Measurements from ENCODE around the gene ACTR3.

ACTR3 gene

GRCh38 chr2:113899166-113899565 is 9.3 kb downstream of the ACTR3 start:
- Mint-ChIP-seq H3K27me3 (no peaks in the 10 kb centered on the region), H3K9me3 (no peaks in the 10 kb centered on the region), H3K36me3 (ENCODE audit: insufficient read depth) (peaks cover 30% of the 10 kb centered on the region), H3K4me3 (peak overlapping the region; percentile 30 to 97), H3K27ac (peak overlapping the region in 1 of 2 donors; percentile 93), H3K4me1 (ENCODE audit: low read depth in 2 of 2) (peaks cover 66 to 89% of the 10 kb centered on the region in 2 donors)
- ATAC-seq (replicated peaks) (peak; percentile 21), DNase-seq (no peak)

DNA sequence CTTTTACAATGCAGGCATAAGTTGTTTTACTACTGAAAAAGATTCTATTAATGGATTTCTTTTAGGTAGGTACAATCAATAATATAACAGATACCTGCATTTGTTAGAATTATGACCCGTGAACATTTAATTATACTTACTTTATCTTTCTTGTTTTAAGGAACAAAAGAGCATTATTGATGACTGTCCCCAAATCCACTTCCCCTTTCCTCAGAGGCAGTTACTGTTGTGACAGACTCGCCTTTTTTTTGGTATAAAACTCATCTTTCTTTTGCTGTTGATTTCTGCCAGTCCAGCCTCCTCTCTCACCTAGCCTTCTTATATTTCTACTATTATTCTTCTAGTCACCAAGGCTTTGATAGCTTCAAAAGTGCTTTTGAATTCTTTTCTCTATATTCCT is 12.1 kb downstream of the ACTR3 start:
- Mint-ChIP-seq H3K27ac (peak overlapping the region; percentile 59 to 93), H3K9me3 (no peaks in the 10 kb centered on the region), H3K4me1 (ENCODE audit: low read depth in 2 of 2) (peaks cover 59 to 88% of the 10 kb centered on the region in 2 donors), H3K27me3 (no peaks in the 10 kb centered on the region), H3K36me3 (ENCODE audit: insufficient read depth) (peaks cover 30% of the 10 kb centered on the region), H3K4me3 (peak overlapping the region; percentile 12 to 97)
- ATAC-seq (replicated peaks) (peak; percentile 22), DNase-seq (no peak)

- H3K4me3 Mint-ChIP-seq: peak overlapping the region; percentile 30 to 97
- H3K4me1 Mint-ChIP-seq (ENCODE audit: low read depth in 2 of 2): peaks cover 59 to 81% of the 10 kb centered on the region in 2 donors
- DNase-seq: no peak
- H3K27ac Mint-ChIP-seq: peak overlapping the region; percentile 65
- peaks cover 37% of the 10 kb centered on the region for H3K36me3 Mint-ChIP-seq (ENCODE audit: insufficient read depth)
- H3K27me3 Mint-ChIP-seq: no peaks in the 10 kb centered on the region
- ATAC-seq (replicated peaks): no peak
- no peaks in the 10 kb centered on the region for H3K9me3 Mint-ChIP-seq
These were observed 16.0 kb downstream of the ACTR3 start for GRCh38 chr2:113905886-113906285.

GRCh38 chr2:113906647-113907046 is 16.8 kb downstream of the ACTR3 start:
- Mint-ChIP-seq H3K27me3 (no peaks in the 10 kb centered on the region), H3K9me3 (no peaks in the 10 kb centered on the region), H3K36me3 (ENCODE audit: insufficient read depth) (peaks cover 33% of the 10 kb centered on the region), H3K4me3 (peak overlapping the region; percentile 30 to 97), H3K4me1 (ENCODE audit: low read depth in 2 of 2) (peaks cover 57 to 80% of the 10 kb centered on the region in 2 donors), H3K27ac (peak overlapping the region; percentile 65)
- DNase-seq (no peak), ATAC-seq (replicated peaks) (no peak)

GRCh38 chr2:113907297-113907696 is 17.4 kb downstream of the ACTR3 start:
- ATAC-seq (replicated peaks): no peak
- peaks cover 33% of the 10 kb centered on the region for H3K36me3 Mint-ChIP-seq (ENCODE audit: insufficient read depth)
- peak overlapping the region; percentile 65 for H3K27ac Mint-ChIP-seq
- peaks cover 54 to 77% of the 10 kb centered on the region in 2 donors for H3K4me1 Mint-ChIP-seq (ENCODE audit: low read depth in 2 of 2)
- no peaks in the 10 kb centered on the region for H3K27me3 Mint-ChIP-seq
- H3K9me3 Mint-ChIP-seq: no peaks in the 10 kb centered on the region
- no peak for DNase-seq
- H3K4me3 Mint-ChIP-seq: peak overlapping the region in 1 of 2 donors; percentile 97

DNA sequence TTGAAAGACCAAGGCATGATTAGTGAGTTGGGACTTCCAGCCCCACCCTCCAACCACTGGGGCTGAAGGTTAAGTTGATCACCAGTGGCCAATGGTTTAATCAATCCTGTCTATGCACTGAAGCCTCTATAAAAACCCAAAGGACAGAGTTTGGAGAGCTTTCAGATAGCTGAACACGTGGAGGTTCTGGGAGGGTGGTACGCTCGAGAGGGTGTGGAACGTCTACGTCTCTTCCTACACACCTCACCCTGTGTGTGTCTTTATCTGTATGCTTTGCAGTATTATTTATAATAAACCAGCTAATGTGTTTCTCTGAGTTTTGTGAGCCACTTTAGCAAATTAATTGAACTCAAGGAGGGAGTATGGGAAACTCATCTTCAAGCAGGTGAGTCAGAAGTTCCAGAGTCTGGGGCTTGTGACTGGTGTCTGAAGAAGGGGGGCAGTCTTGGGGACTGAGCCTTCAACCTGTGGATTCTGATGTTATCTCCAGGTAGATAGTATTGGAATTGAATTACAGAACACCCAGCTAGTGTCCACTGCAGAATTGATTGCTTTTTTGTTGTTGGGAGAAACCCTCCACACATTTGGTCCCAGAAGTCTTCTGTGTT is 20.3 kb downstream of the ACTR3 start:
- H3K4me1 Mint-ChIP-seq (ENCODE audit: low read depth in 2 of 2): peaks cover 39 to 66% of the 10 kb centered on the region in 2 donors
- H3K36me3 Mint-ChIP-seq (ENCODE audit: insufficient read depth): peaks cover 27% of the 10 kb centered on the region
- H3K27ac Mint-ChIP-seq: peak overlapping the region; percentile 80 to 93
- peak; percentile 62 for ATAC-seq (replicated peaks)
- peak overlapping the region; percentile 49 to 97 for H3K4me3 Mint-ChIP-seq
- no peaks in the 10 kb centered on the region for H3K9me3 Mint-ChIP-seq
- no peak for DNase-seq
- no peaks in the 10 kb centered on the region for H3K27me3 Mint-ChIP-seq

DNA sequence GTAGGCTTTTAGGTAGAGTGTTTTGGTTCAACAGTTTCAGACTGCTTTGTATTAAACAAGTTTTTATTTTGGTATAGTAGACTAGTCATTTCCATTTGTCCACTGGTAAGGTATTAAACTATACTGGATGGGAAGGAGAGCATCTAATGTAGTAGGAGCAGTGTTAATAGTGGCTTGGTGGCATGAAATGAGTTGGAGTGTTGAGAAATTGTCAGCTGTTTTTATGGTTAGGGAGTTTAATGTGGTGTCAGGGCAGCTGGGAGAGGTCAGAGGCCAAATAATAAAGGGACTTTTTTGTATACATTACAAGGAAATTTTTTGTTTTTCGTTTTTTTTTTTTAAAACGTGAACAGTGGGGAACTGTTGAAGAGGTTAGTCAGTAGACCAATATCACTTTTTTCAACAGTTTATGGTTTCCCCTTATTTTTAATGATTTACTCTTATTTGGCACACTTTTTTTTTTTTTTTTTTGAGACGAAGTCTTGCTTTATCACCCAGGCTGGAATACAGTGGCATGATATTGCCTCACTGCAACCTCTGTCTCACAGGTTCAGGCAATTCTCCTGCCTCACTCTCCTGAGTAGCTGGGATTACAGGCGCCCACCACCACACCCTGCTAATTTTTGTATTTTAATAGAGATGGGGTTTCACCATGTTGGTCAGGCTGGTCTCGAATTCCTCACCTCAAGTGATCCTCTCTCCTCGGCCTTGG is 21.2 kb downstream of the ACTR3 start:
- Mint-ChIP-seq H3K4me1 (ENCODE audit: low read depth in 2 of 2) (peaks cover 35 to 66% of the 10 kb centered on the region in 2 donors), H3K36me3 (ENCODE audit: insufficient read depth) (peaks cover 30% of the 10 kb centered on the region), H3K9me3 (no peaks in the 10 kb centered on the region), H3K27me3 (no peaks in the 10 kb centered on the region), H3K27ac (peak overlapping the region in 1 of 2 donors; percentile 93), H3K4me3 (peak overlapping the region; percentile 49 to 97)
- DNase-seq: no peak
- ATAC-seq (replicated peaks): peak; percentile 29

DNA sequence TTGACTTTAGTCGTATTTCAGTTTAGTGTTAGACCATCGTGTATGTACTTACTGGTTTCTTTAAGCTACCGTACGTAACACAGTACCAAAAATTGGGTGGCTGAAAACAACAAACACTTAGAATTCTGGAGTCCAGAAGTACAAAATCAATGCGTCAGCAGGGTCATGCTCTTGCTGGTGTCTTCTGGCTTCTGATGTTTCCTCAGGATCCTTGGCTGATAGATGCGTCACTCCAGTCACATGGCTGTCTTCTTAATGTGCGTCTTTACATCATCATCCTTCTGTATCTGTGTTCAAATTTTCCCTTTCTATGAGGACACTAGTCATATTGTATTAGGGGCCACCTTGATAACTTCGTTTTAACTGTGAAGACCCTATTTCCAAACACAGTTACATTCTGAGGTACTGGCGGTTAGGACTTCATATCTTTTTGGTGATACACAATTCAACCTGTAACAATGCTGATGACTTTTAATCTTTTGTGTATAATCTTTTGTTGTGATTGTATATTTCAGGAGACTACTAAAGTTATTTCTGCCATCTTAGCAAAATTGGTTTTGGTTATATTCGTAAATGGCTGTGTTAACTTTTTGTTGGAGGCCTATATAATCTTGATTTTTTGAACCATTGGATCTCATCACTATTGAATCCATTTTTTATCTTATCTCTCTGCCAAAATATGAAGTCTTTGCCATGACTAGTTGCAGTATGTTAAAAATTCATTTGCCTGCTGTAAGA is 25.4 kb downstream of the ACTR3 start:
- no peak for DNase-seq
- H3K4me3 Mint-ChIP-seq: no peak overlapping the region
- peak overlapping the region in 1 of 2 donors; percentile 27 for H3K27ac Mint-ChIP-seq
- peaks cover 55% of the 10 kb centered on the region for H3K36me3 Mint-ChIP-seq (ENCODE audit: insufficient read depth)
- no peaks in the 10 kb centered on the region for H3K27me3 Mint-ChIP-seq
- no peak for ATAC-seq (replicated peaks)
- H3K4me1 Mint-ChIP-seq (ENCODE audit: low read depth in 2 of 2): peaks cover 27 to 63% of the 10 kb centered on the region in 2 donors
- no peaks in the 10 kb centered on the region for H3K9me3 Mint-ChIP-seq

DNA sequence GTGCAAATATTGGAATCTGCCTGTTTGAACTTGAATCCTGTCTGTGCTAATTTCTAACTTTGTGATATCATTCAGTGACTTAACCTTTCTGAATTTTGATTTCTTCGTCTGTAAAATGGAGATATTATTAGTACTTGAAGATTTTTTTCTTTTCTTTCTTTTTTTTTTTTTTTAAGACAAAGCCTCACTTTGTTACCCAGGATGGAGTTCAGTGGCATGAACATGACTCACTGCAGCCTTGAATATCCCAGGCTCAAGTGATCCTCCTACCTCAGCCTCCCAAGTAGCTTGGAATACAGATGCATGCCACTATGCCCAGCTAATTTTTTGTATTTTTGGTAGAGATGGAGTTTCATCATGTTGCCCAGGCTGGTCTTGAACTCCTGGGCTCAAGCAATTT is 28.3 kb downstream of the ACTR3 start:
- Mint-ChIP-seq H3K27ac (peak overlapping the region; percentile 3 to 61), H3K36me3 (ENCODE audit: insufficient read depth) (peaks cover 52% of the 10 kb centered on the region), H3K9me3 (no peaks in the 10 kb centered on the region), H3K4me1 (ENCODE audit: low read depth in 2 of 2) (peaks cover 22 to 44% of the 10 kb centered on the region in 2 donors), H3K4me3 (peak overlapping the region in 1 of 2 donors; percentile 66), H3K27me3 (no peaks in the 10 kb centered on the region)
- ATAC-seq (replicated peaks) (no peak), DNase-seq (no peak)

DNA sequence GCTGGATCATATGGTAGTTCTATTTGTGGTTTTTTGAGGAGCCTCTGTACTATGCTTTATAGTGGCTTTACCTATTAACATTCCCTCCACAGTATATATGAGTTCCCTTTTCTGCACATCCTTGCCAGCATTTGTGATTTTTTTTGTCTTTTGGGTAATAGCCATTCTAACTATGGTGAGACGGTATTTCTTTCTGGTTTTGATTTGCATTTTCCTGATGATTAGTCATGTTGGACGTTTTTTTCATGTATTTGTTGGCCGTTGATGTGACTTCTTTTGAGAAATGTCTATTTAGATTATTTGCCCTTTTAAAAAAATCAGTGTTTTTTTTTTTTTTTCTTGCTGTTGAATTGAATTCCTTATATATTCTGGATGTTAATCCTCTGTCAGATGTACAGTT is 31.1 kb downstream of the ACTR3 start:
- Mint-ChIP-seq H3K27me3 (no peaks in the 10 kb centered on the region), H3K27ac (no peak overlapping the region), H3K36me3 (ENCODE audit: insufficient read depth) (peaks cover 31% of the 10 kb centered on the region), H3K4me3 (peak overlapping the region in 1 of 2 donors; percentile 53), H3K9me3 (no peaks in the 10 kb centered on the region), H3K4me1 (ENCODE audit: low read depth in 2 of 2) (peaks cover 22 to 34% of the 10 kb centered on the region in 2 donors)
- DNase-seq: no peak
- ATAC-seq (replicated peaks): no peak

GRCh38 chr2:113922335-113922734 is 32.4 kb downstream of the ACTR3 start:
- peaks cover 32% of the 10 kb centered on the region for H3K36me3 Mint-ChIP-seq (ENCODE audit: insufficient read depth)
- ATAC-seq (replicated peaks): no peak
- no peak overlapping the region for H3K27ac Mint-ChIP-seq

GRCh38 chr2:113922784-113923183 is 32.9 kb downstream of the ACTR3 start:
- Mint-ChIP-seq H3K36me3 (ENCODE audit: insufficient read depth) (peaks cover 31% of the 10 kb centered on the region), H3K27ac (no peak overlapping the region), H3K27me3 (no peaks in the 10 kb centered on the region), H3K4me3 (no peak overlapping the region), H3K4me1 (ENCODE audit: low read depth in 2 of 2) (peaks cover 15 to 24% of the 10 kb centered on the region in 2 donors), H3K9me3 (no peaks in the 10 kb centered on the region)
- no peak for ATAC-seq (replicated peaks)
- DNase-seq: no peak

More at GRCh38 chr2:113922335-113922734, 32.4 kb downstream of the ACTR3 start:
- Mint-ChIP-seq H3K4me1 (ENCODE audit: low read depth in 2 of 2) (peaks cover 19 to 29% of the 10 kb centered on the region in 2 donors), H3K27me3 (no peaks in the 10 kb centered on the region), H3K4me3 (no peak overlapping the region), H3K9me3 (no peaks in the 10 kb centered on the region)
- DNase-seq: no peak

- Mint-ChIP-seq H3K9me3 (no peaks in the 10 kb centered on the region), H3K27me3 (no peaks in the 10 kb centered on the region), H3K4me3 (no peak overlapping the region), H3K27ac (no peak overlapping the region), H3K36me3 (ENCODE audit: insufficient read depth) (peaks cover 41% of the 10 kb centered on the region), H3K4me1 (ENCODE audit: low read depth in 2 of 2) (peaks cover 16 to 31% of the 10 kb centered on the region in 2 donors)
- ATAC-seq (replicated peaks) (no peak), DNase-seq (no peak)
These were observed 36.0 kb downstream of the ACTR3 start for GRCh38 chr2:113925884-113926283.

Data from effector memory CD8-positive, alpha-beta T cell (primary cell).